GM21381 (cell line): ENCODE data around the gene EIF4G2.
"Not testable (repeated sequence)": the region's sequence is repeated elsewhere in the genome, so short reads cannot be mapped to it uniquely, and the experiment has no call there.

Experiments
- ATAC-seq: cut with Tn5 transposase; IDR thresholded peaks from one replicate; pipeline ENCODE4 v1.9.1; 2021; ENCODE audit warnings: mild to moderate bottlenecking, moderate library complexity; ENCODE audit not compliant: unreplicated experiment

Gene EIF4G2

DNA sequence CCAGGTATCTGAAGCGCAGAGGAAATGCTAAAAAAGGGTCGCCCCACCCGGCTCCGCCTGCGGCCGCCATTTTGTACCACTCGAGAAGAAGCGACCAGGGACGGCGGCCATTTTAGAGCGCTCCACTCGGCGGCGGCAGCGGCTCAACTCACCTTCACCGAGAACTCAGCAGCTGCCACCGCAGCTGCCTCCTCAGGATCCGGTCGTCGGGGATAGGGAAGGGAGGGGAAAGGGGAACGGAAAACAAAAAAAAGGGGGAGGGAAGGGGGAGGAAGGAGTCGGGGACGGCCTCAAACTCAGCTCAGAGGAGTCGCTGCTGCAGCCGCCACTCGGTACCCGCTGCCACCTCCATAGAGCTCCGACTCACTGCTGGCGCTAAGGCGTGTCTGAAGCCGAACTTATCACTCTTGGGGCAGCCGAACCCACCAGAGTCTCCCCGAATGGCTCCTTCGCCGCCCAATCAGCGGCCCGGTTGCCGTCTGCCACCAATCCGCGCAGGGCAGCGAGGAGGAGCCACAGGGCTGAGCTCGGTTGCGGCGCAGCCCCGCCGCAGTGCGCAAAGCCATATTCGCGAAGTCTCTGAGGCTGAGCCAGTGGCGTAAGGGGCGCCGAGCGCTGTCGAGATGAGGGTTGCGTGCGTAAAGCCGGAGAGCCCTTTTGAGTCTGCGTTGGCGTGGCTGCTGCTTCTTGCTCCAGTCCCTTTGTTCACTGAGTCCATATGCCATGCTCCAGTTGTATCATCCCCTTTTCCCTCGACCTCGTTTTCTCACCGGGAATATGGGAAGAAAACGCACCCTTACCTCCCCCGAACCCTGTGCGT, at the start of gene EIF4G2:
TSS of gene EIF4G2 (minus strand) at position 374 of the 820 bp plus-strand sequence.
- peak; percentile 90 for ATAC-seq

DNA sequence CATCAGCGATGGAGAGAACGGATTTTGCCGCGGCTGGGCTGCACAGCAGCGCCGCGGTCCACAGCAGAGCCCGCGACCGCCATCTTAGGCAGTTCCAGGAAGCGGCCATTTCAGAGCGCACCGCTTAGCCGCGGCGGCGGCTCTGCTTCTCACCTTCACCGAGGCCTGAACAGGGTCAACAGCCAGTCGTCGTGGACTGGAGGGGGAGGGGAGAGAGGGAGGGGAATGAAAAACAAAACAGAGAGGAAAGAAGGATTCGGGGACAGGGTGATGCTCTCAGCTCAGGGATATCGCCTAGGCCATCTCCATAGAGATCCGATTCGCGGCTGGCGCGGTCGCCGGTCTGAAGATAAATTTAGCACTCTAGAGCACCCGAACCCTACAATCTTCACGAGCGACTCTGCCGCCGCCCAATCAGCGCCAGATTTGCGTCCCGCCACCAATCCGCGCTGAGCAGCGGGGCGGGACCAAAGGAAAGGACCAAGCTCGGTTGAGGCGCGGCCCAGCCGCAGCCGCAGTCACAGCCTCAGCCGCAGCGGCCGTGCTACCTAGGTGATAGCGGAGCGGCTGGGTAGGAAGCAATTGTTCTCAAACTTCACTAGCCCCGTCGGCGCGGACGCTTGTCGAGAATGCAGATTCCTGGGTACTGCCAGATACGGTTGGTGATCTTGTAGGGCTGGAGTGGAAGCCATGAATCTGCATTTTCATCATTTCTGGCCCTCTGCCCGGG, 49.1 kb upstream of the EIF4G2 start, which contains the start of gene ZBED5:
TSS of gene ZBED5 (minus strand) at position 345 of the 730 bp plus-strand sequence. CDS start 3,108 bp downstream, outside the sequence.
- peak; percentile 91 for ATAC-seq

DNA sequence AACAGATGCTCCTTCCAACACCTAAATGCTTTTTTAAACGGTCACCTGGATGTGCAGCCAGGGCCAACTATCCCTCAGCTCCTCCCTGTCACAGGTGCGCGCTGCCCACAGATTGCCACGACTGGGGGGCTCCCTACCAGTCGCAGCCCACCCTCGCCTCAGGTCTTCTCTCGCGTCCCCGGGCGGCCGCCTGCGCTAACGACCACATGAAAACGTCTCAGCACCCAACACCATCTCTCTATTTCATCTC, 48.7 kb upstream of the EIF4G2 start:
- peak; percentile 21 for ATAC-seq

DNA sequence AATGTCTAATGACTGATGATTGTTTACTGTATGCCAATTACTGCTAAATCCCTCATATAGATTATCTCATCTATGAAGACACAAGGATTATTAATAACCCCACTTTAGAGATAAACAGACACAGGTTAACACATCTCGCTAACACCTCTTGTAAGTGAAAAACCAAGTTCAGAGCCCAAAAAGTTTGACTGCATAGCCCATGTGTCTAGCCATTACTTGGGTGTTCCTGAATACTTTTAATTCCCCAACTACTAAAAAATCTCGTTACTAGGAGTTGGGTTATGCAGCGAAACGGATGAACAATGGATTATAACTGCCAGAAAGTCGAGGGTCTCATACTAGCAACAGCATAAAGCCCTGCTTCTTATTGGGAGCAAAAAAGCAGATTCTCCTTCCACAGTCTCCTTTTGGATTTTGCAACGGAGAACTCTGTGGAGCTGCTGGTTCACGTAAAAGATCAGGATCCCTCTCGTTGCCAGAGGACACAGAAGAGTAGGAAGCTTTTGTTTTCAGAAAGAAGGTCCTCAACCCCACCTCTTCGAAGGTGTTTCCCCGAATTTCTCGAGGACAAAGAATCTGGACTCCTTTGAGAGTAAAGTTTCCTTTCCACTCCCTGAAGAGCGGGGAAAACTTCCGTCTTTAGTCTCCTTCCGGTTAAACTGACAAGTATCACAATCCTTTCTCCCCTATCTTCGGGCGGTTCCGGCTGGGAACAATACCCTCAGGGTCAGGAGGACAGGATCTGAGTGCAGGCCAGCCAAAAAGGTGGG, 48.1 kb upstream of the EIF4G2 start:
- ATAC-seq = no peak

DNA sequence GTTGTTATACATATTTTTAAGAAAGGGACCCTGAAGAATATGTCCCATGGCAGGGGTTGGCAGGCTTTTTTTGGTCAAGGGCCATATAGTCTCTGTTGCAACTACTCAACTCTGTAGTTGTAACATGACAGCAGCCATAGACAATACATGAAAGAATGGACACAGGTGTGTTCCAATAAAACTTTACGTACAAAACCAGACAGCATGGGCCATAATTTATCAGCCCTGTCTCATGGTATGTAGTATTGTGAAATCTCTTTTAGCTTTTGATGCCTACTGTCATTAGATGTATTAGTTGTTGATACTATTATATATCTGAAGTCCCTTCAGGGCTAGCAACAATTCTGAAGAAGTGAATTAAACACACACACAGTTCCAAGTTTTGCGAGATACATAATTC, 46.6 kb upstream of the EIF4G2 start:
- ATAC-seq = no peak

DNA sequence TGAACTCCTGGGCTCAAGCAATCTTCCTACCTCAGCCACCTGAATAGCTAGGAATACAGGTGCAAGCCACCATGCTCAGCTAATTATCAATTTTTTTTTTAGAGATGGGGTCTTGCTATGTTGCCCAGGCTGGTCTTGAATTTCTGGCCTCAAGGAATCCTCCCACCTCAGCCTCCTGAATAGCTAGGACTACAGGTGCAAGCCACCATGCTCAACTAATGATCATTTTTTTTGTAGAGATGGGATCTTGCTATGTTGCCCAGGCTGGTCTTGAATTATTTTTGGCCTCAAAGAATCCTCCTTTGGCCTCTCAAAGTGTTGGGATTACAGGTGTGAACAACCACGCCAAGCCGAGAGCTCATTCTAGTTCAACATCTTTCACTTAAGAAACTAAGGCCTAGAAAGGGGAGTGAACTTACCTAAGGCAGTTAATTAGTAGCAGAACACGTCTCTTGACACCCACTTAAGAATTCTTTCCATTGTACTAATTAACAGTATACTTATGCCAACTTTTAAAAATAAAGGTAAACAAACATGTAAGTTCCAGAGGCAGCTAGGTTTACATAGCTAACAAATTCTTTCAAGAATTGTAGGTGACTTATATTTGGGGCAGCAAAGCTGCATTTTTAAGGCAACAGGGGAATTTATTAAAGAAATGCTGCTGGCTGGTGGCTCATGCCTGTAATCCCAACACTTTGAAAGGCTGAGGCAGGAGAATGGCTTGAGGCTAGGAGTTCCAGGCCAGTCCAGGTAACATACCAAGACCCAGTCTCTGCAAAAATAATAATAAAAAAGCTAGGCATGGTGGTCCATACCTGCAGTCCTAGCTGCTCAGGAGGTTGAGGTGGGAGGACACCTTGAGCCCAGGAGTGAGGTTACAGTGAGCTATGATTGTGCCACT, 39.5 kb upstream of the EIF4G2 start:
- no peak for ATAC-seq

DNA sequence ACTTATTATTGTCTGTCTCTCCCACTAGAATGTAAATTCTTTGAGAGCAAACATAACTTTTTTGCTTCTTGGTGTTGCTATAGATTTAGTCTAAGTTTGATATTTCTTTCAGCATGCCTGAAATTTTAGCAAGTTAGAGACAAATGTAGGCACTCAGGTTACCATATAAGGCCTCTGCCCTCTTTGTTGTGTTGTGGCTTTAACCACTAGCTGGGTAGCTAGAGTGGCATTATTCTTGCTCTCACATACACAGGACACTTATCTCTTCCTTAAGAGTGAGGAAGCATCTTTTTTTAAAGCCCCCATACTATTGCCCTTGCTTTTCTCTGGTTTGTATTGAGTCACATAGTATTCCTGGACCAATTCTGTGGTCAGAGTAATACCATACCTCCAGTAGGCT, 37.9 kb upstream of the EIF4G2 start:
- no peak for ATAC-seq

DNA sequence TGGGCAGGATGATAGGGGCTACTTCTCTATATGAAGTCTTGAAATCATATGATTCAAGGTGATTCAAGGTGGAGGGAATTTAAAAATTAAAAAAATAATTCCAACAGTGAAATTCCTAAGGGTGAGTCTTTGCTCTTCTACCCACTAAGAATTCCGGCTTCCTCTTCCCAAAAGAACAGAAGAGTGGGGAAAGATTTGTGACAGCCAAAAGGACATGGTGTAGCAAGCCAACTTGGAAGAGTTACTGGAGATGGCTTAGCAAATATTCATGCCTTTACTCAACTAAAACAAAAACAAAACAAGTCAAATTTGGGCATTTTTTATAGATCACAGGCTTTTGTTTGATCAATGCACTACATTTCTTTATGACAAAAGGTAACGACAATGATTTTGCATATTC, 36.9 kb upstream of the EIF4G2 start:
- ATAC-seq = no peak

DNA sequence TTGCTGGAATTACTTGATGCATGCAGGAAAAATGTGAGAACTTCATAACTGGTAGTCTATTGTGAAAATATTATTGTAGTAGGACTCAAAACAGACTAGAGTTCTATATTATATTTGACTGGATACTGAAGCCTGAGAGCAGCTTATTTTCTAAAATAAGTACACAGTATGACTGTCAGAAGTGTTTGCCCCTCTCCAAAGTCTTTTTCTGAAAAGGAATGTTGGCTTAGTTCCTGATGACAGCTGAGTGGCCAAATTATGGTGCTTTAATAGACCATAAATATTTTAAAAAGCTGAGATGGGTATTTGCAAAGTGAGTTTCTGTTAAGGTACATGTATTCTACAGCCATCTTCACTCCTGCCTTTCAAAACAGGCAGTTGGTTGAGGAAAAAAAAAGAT, 36.1 kb upstream of the EIF4G2 start:
- no peak for ATAC-seq

DNA sequence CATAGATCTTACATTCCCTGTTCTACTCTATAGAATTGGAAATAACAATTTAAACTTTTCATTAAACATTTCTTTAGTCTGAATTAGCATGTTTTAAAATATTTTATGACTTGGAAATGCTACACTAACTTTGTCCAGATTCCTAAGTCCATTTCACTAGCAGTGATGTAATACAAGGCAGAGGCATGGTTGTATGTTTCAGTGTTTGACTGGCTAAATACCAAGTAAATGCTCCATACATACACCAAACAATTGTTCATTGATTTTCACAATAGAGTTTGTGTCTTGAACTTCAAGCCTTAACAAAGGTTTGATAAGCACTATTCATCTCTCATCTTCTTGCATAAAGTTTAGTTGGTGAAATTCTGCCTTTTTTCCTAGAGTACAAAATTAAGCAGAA, 35.6 kb upstream of the EIF4G2 start:
- ATAC-seq = no peak

DNA sequence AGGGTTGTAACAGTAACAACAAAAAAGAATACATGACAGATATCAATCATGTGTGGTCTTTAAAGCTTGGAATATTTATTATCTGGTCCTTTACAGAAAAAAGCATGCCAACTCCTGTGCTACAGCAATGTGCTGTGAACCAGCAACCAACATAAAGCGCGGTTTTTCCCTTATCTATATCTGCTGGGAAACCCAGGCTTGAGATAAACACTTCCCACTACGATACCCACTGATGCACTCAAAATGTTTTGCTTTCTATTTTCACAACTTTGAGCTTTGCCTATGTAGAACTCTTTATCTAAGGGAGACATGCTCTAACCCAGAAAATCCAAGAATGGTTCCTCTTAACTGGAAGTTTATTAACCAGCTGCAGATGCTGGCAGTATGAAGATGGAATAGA, 30.2 kb upstream of the EIF4G2 start:
- ATAC-seq = no peak

DNA sequence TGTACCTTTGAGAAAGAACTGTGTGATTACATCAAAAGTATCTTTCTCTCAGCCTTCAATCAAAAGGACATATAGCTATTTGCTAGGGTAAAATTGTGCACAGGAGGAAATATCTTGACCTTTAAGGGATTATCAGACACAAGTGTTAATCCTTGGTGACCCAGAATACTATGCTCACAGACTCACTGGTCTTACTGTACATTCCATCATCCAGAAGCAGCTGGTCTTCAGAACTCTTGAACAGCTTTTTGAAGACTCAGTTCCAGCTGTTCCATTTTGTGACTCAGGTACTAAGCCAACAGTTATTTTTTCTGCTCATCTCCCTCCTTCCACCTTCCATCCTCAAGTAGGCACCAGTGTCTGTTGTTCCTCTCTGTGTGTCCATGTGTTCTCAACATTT, 29.4 kb upstream of the EIF4G2 start:
- no peak for ATAC-seq

DNA sequence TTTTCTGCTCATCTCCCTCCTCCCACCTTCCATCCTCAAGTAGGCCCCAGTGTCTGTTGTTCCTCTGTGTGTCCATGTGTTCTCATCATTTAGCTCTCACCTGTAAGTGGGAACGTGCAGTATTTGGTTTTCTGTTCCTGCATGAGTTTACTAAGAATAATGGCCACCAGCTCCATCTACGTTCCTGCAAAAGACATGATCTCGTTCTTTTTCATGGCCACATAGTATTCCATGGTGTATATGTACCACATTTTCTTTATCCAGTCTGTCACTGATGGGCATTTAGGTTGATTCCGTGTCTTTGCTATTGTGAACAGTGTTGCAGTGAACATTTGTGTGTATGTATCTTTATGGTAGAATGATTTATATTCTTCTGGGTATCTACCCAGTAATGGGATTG, 28.2 kb upstream of the EIF4G2 start:
- ATAC-seq = not testable (repeated sequence)

DNA sequence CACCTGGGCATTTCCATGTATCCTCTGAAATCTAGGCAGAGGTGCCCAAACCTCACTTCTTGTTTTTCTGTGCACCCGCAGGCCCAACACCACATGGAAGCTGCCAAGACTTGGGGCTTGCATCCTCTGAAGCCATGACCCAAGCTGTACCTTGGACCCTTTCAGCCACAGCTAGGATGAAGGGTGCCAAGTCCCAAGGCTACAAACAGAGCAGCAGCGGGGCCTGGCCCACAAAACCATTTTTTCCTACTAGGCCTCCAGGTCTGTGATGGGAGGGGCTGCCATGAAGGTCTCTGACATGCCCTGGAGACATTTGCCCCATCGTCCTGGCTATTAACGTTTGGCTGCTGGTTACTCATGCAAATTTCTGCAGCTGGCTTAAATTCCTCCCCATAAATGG, 20.4 kb upstream of the EIF4G2 start:
- ATAC-seq = no peak

DNA sequence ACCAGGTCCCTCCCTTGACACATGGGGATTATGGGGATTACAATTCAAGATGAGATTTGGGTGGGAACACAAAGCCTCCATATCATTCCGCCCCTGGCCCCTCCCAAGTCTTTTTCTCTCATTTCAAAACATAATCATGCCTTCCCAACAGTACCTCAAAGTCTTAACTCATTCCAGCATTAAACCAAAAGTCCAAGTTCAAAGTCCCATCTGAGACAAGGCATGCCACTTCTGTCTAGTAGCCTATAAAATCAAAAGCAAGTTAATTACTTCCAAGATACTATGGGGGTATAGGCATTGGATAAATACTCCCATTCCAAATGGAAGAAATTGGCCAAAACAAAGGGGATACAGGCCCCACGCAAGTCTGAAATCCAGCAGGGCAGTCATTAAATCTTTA, 19.7 kb upstream of the EIF4G2 start:
- no peak for ATAC-seq

DNA sequence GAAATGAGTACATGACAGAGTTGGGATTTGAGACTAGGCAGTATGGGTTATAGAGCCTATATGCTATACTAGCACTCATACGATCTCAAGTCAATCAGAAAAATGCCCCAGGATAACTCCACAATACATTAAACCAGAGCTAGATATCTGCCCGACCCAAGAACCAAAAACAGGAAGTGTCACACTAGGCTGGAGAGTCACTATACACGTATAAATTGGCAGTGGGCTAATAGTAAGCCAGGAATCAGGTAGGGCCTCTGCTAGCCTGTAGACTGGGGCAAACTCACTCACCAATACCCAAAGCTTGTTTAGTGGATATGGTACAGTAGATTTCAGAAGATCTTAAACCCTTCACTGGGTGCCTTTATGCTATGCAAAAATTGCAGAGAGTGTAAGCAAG, 16.2 kb upstream of the EIF4G2 start:
- ATAC-seq = peak; percentile 65

DNA sequence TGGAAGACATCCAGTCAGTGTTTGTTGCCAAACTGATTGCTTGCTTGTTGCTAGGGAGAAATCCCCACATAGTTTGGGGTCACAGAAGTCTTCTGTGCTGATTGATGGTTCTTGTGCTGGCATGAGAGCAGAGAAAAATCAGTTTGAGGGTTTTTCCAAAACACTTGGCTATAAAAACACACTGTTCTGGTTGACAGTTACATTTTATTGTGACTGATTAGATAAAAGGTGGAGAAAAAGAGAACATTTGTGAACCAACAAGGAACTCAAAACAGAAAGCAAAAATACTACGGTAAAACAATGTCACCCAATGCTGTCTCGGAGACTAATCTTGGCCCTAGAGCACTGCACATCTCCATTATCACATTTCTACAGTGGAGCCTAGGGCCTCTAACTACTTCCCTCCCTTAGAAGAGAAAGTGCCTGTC, 14.4 kb upstream of the EIF4G2 start:
- no peak for ATAC-seq

DNA sequence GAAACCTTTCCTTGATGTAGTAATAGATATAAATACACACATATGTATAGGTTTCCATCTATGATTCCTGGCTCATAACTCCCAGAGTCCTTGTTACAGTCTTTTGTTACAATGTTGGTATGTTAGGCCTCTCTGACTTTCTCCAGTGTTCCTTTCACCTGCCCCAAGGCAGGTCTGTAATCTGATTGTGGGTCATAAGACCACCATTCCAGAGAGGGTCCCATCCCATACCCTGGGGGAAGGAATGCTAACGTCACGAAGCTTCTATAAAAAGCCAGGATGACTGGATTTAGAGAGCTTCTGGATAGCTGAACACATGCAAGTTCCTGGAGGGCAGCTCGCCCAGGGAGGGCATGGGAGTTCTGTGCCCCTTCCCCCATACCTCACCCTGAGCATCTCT, 13.8 kb upstream of the EIF4G2 start:
- ATAC-seq = not testable (repeated sequence)

DNA sequence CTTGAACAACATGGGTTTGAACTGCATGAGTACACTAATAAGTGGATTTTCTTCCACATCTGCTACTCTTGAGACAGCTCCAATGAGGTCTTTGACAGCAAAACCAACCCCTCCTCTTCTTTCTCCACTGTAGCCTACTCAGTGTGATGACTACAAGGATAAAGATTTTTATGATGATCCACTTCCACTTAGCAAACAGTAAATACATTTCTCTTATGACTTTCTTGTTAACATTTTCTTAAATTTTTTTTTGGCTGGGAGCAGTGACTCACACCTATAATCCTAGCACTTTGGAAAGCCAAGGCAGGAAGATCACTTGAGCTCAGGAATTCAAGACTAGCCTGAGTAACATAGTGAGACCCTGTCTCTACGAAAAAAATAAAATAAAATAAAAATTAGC, 9.9 kb upstream of the EIF4G2 start:
- ATAC-seq = no peak

DNA sequence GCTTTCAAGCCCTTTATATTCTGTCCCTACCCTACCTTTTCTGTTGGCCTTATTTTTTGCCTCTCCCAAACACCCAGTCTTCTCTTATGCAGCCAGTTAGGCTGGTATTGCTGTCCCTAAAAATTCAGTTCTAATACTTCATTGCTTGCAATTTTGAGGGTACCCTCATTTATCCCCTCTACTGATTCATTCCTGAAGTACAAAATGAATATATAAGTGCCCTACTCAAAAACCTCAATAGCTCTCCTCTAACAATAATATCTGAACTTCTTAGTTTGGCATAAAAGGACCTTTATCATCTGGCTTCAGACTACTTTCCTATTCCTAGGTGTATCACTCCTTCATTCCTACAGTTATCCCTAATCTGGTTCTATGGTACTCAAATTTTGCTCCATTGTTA, 5.2 kb upstream of the EIF4G2 start:
- ATAC-seq = no peak
